SH-SY5Y (cell line): ENCODE data around the gene MSMB.

Experiments
- GATA2 ChIP-seq: IDR thresholded peaks from 2 replicates; pipeline ENCODE4 v1.6.1; 2011; ENCODE audit warnings: mild to moderate bottlenecking, low read depth, low read length
- GATA3 ChIP-seq: IDR thresholded peaks from 2 replicates; pipeline ENCODE4 v1.6.1; 2011; ENCODE audit warnings: low read depth, mild to moderate bottlenecking, low read length, moderate library complexity

Gene MSMB

GRCh38 chr10:46074196-46074946 is 28.3 kb upstream of the MSMB start:
- TF ChIP-seq GATA2 (no peak), GATA3 (no peak)

GRCh38 chr10:46073564-46073963 is 27.5 kb upstream of the MSMB start:
- no peak for TF ChIP-seq GATA2
- no peak for TF ChIP-seq GATA3

GRCh38 chr10:46070749-46071148 is 24.7 kb upstream of the MSMB start:
- TF ChIP-seq GATA3 (no peak), GATA2 (no peak)

GRCh38 chr10:46069771-46070463 is 23.8 kb upstream of the MSMB start:
- TF ChIP-seq GATA2 (no peak), GATA3 (no peak)

DNA sequence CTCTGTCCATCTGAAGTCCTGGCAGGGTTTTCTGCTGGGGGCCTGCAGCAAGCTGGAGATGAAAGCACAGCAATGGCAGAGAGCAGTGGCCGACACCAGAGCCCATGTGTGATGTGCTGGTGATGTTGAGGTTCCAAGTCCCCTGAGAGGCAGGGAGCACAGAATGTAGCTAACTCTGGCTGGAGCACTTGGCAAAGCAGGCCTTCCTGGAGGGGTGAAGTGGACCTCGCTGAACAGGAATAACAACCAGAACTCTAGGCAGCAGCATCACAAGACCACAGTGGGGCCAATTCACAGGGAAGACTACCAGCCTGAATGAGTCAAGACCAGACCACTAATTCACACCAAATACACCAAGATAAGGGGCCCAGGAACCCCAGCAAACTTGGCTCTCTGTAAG is 22.8 kb upstream of the MSMB start:
- TF ChIP-seq GATA2, result no peak
- no peak for TF ChIP-seq GATA3

DNA sequence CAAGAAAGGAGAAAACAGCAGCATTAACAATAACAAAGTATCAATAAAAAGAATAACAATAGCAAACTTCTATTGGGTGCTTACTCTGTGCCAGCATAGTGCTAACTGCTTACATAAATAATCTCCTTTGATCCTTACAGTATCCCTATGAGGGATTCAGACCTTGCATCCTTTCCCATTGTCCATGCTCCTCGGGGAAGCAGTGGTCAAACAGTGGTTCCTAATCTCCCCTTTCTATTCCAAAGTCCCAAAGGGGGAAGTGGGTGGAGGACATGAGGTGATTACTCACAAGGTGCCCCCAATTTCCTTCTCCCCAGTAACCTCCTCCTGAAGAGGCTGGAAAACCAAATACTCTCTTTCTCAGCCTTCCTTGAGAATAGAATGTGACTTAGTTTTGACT is 22.0 kb upstream of the MSMB start:
- TF ChIP-seq GATA2, result no peak
- no peak for TF ChIP-seq GATA3

- TF ChIP-seq GATA3 (no peak), GATA2 (no peak)
Observed at GRCh38 chr10:46064269-46064817, 18.3 kb upstream of the MSMB start.

GRCh38 chr10:46062723-46063428 is 16.8 kb upstream of the MSMB start:
- TF ChIP-seq GATA2, result no peak
- TF ChIP-seq GATA3, result no peak

DNA sequence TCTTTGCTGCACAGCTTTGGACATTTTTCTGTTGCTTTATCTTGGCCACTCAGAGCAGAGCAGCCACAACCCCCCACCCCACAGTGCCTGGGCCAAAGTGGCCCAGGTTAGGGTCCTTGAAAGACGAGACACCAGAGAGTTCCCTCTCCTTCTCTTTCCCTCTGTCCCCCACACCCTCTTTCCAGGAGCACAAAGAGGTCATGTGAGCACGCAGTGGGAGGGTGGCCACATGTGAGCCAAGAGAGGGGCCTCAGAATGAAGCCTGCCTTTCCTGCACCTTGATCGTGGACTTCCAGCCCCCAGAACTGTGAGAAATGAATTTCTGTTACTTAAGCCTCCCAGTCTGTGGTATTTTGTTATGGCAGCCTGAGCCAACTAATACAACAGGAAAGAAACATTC is 14.6 kb upstream of the MSMB start:
- TF ChIP-seq GATA2 (no peak), GATA3 (no peak)

DNA sequence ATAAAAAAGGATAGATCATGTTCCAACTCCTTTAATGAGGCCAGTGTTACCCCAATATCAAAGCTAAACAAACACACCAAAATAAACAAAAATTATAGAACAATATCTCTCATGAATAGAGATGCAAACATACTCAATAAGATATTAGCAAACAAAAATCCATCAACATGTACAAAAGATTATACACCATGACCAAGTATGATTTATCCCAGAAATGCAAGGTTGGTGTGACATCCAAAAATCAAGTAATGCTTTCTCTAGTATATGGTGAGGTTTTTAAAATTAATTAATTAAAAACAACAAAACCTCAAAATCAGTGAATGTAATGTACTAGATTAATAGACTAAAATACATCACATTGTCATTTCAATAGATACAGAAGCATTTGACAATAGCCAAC is 11.0 kb upstream of the MSMB start:
- TF ChIP-seq GATA3 (no peak), GATA2 (no peak)

GRCh38 chr10:46055771-46056170 is 9.7 kb upstream of the MSMB start:
- TF ChIP-seq GATA2 (no peak), GATA3 (no peak)

DNA sequence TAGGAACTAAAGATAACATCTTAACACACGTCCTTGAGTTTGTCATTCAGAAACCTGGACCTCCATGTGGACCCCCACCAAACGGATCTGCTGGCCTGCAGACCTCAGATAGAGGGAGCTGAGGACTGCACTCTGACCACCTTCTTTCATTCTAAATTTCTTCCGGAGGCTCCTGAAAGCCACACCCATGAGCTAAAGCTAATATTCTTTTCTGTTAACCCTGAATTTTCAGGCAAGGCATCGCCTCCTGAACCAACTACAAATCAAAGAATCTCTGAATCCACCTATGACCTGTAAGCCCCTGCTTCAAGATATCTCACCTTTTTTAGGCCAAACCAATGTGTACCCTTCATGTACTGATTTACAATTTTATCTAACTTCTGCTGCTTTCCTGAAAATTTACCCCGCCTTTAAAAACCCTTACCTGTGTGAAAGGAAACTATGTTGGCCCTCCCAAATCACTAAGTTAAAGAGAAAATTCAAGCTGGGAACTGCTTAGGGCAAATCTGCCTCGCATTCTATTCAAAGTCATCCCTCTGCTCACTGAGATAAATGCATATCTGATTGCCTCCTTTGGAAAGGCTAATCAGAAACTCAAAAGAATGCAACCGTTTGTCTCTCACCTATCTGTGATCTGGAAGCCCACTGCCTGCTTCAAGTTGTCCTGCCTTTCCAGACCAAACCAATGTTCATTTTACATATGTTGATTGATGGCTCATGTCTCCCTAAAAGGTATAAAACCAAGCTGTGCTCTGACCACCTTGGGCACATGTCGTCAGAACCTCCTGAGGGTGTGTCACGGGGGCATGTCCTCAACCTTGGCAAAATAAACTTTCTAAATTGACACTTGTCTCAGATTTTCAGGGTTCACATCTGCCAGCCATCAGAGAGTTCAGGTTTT is 7.7 kb upstream of the MSMB start:
- TF ChIP-seq GATA2 (no peak), GATA3 (no peak)

- TF ChIP-seq GATA3 (no peak), GATA2 (no peak)
Observed at GRCh38 chr10:46052791-46053375, 6.8 kb upstream of the MSMB start.
